IPS-18c (cell line): Measurements from ENCODE around the gene DEDD.

Source experiments
- H3K4me3 ChIP-seq: 2 replicates; pipeline ENCODE4 v1.7.0; 2013; ENCODE audit warnings: low read depth, mild to moderate bottlenecking, low read length, moderate library complexity; ENCODE audit not compliant: insufficient read depth
- H3K9me3 ChIP-seq: one replicate; pipeline ENCODE4 v1.6.1; 2013; ENCODE audit warnings: mild to moderate bottlenecking, low read length, moderate library complexity; ENCODE audit not compliant: control insufficient read depth, insufficient read depth

Gene DEDD

DNA sequence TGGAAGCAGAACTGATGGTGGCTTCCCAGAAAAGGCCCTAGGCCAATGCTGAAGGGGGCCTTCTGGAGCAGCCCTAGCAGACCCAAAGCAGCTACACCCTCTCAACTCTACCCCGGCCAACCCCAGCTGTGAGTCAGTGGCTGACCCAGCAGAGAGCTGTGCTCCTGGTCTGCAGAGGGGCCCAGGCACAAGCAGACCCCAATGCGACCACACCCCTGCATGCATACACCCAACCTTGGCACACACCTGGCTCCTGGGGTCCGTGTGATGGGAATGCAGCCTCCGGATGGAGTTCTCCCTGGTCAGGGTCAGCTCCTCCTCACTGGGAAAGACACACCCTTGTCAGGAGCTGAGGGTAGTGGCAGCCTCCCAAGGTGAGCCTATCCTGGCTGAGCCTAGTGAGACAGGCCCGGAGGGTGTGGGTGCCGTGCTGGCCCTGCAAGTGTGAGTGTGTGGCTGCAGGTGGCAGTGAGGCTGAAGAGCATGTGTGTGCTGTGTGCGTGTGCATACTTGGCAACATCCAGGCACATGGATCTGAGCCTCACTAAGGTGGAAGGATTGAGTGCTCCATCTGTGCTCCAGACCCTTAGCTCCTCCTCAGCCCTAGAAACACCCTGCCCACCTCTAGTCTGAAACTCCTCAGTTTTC lies 58.9 kb downstream of the DEDD start:
- H3K4me3 ChIP-seq: no peak overlapping the region
- peaks cover 5% of the 10 kb centered on the region for H3K9me3 ChIP-seq

DNA sequence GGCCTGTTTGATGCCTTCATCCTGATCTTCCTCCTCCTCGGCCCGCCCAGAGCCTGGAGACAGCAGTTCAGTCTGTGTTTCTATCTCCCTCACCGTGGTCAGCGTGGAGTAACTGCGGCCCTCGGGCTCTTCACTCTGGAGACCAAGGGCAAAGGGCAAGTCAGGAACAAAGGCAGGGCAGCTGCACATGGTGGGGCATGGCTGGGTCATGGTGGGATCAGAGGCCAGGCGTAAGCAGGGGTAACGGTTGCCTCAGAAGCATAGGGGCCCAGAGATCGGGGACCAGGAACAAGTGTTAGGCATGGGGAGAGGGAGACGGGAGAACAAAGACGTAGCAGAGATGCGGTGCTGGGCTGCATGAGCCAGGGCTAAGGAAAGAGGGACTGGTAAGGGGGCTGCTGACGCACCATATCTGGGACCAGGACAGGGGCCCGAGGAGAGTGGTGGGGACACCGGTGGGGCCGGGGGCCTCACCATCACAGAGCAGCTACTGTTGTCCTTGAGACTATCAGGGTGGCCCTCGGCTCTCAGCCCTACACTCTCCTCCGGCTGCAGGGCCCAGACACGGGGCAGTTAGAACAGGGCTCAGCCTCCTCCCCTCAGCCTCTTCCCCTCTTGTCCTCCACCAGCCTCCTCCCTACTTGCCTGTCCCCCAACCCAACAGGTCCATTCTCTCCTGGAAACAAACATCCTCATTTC lies 59.6 kb downstream of the DEDD start:
- H3K4me3 ChIP-seq: no peak overlapping the region

DNA sequence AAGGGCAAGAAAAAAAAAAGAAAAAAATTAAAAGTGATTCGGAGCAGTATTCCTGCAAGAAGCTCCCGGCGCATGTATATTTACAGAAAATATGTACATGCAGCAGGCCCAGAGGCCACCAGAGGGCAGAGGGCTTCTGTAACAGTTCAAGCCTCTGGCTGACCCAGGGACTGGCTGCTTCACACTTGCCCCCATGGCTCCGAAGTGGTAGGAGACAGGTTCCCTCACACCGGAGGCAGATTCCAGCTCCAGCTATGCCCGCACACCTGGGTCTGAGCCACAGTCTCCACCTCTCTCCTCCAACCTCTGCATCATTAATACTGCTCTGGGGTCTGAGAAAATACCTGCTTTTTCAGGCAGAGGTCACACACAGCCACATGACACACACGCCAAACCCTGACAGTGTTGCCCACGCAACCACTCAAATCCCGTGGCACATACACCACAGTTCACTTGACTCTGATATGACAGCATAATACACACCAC lies 60.5 kb downstream of the DEDD start:
- Histone ChIP-seq H3K4me3 (no peak overlapping the region), H3K9me3 (peaks cover 5% of the 10 kb centered on the region)

More for the DNA sequence above, 59.6 kb downstream of the DEDD start:
- peaks cover 5% of the 10 kb centered on the region for H3K9me3 ChIP-seq
